ENCODE data around the gene SLCO3A1.
A peak's percentile ranks its signal among the peaks of the same experiment; 100 is the strongest.
"Not testable (repeated sequence)": the region's sequence is repeated elsewhere in the genome, so short reads cannot be mapped to it uniquely, and the experiment has no call there.

Gene SLCO3A1

GRCh38 chr15:91941871-91942658 is 88.6 kb downstream of the SLCO3A1 start:
- DNase-seq, result peak in 1 of 4 experiments; percentile 28

GRCh38 chr15:91942720-91943394 is 89.3 kb downstream of the SLCO3A1 start:
- DNase-seq, result peak; percentile 86 to 94 (median 92)

GRCh38 chr15:91944331-91944730 is 90.8 kb downstream of the SLCO3A1 start:
- DNase-seq, result no peak

GRCh38 chr15:91945385-91945784 is 91.9 kb downstream of the SLCO3A1 start:
- no peak for DNase-seq

- DNase-seq, result peak in 1 of 4 experiments; percentile 20
Observed at GRCh38 chr15:91946075-91946474, 92.6 kb downstream of the SLCO3A1 start.

GRCh38 chr15:91946581-91947292 is 93.2 kb downstream of the SLCO3A1 start:
- peak; percentile 34 to 72 (median 64) for DNase-seq

- peak; percentile 60 to 81 (median 70) for DNase-seq
Observed at GRCh38 chr15:91947293-91947679, 93.8 kb downstream of the SLCO3A1 start.

GRCh38 chr15:91947683-91948608 is 94.4 kb downstream of the SLCO3A1 start:
- no peak for DNase-seq

GRCh38 chr15:91949361-91949760 is 95.9 kb downstream of the SLCO3A1 start:
- no peak for DNase-seq

GRCh38 chr15:91950054-91950453 is 96.5 kb downstream of the SLCO3A1 start:
- no peak for DNase-seq

GRCh38 chr15:91950631-91951329 is 97.3 kb downstream of the SLCO3A1 start:
- DNase-seq, result peak in 3 of 4 experiments; percentile 16 to 64 (median 27)

- DNase-seq, result no peak
Observed at GRCh38 chr15:91952216-91952615, 98.7 kb downstream of the SLCO3A1 start.

- no peak for DNase-seq
Observed at GRCh38 chr15:91953432-91953831, 99.9 kb downstream of the SLCO3A1 start.

- no peak for DNase-seq
Observed at GRCh38 chr15:91954292-91954691, 100.8 kb downstream of the SLCO3A1 start.

- no peak for DNase-seq
Observed at GRCh38 chr15:91956026-91956723, 102.7 kb downstream of the SLCO3A1 start.

GRCh38 chr15:91961357-91961756 is 107.8 kb downstream of the SLCO3A1 start:
- DNase-seq, result no peak

- DNase-seq, result not testable (repeated sequence)
Observed at GRCh38 chr15:91963747-91964146, 110.2 kb downstream of the SLCO3A1 start.

GRCh38 chr15:91965501-91966193 is 112.1 kb downstream of the SLCO3A1 start:
- peak in 1 of 4 experiments; percentile 22 for DNase-seq

GRCh38 chr15:91966194-91966552 is 112.7 kb downstream of the SLCO3A1 start:
- no peak for DNase-seq

GRCh38 chr15:91967935-91968606 is 114.6 kb downstream of the SLCO3A1 start:
- DNase-seq, result peak in 1 of 4 experiments; percentile 10
